WTC11 (cell line): ENCODE data around the gene FHOD1.

Experiments used
- CTCF ChIP-seq: fragments of 200-600 bp; IDR thresholded peaks from 2 replicates; pipeline ENCODE4 v1.8.0; 2022; ENCODE audit warnings: antibody characterized with exemption
- JUN ChIP-seq: sonication (generic); formaldehyde crosslinking; IDR thresholded peaks from 2 replicates; pipeline ENCODE4 v1.8.0; 2023; ENCODE audit warnings: mild to moderate bottlenecking, missing genetic modification reagents

- TF ChIP-seq CTCF (no peak), JUN (CRISPR knock-in tag) (no peak)
These were observed 44.3 kb downstream of the FHOD1 start for GRCh38 chr16:67202956-67203493.
